ENCODE data around the gene GID4.

GID4 gene

DNA sequence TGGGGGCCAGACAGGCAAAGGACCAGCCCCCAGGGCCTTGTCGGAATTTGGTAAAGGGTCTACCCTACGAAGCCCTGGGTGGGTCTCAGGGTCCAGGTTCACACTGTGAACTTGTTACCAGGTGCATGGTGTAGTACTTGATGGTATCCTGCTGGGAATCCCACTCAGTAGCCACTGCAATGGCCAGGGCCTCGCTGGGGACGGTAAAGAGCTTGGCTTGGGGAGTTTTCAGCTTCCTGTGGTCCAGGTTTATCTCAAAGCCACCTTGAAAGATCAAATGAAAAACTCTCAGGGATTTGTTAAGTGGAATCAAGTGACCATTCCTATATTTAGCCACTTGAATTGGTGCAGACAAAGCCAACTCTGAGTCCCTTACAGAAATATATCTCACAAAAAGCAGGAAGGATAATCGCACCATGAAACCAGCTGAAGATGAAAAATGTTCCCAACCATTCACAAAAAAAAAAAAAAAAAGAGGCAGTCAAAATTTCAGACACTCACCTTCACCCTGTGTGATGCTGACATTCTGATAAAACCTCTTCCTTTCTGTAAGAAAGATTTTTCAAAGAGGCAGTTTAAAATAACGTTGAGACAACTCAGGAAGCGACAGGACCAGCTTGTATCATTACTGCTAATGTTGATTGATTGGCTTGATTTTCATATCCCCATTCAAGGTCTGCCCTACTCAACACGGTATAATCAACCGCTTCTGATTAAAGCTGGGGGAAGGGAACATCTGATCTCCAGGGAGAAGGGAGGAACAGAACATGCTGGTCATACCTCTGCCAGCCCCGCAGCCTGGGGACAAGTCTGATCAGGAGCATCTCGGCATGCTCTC is 10.9 kb upstream of the GID4 start:
- TF ChIP-seq FOXP2 (optimal IDR thresholded peaks at IDR 0.05; ENCODE audit: borderline replicate concordance, extremely low read depth, extremely low read length, insufficient read depth), result no peak
- no peak for TF ChIP-seq REST (IDR thresholded peaks at IDR 0.05; ENCODE audit: insufficient read depth in 1 of 2, low read depth in 2 of 2, low read length in 2 of 2)
- TF ChIP-seq TAF1 (IDR thresholded peaks at IDR 0.05; ENCODE audit: borderline replicate concordance, insufficient read depth, low read length), result no peak
- no peak for TF ChIP-seq SIN3A (IDR thresholded peaks at IDR 0.05; ENCODE audit: borderline replicate concordance, insufficient read depth, low read length)
- TF ChIP-seq POLR2AphosphoS5 (IDR thresholded peaks at IDR 0.05; ENCODE audit: low read depth, low read length), result no peak

DNA sequence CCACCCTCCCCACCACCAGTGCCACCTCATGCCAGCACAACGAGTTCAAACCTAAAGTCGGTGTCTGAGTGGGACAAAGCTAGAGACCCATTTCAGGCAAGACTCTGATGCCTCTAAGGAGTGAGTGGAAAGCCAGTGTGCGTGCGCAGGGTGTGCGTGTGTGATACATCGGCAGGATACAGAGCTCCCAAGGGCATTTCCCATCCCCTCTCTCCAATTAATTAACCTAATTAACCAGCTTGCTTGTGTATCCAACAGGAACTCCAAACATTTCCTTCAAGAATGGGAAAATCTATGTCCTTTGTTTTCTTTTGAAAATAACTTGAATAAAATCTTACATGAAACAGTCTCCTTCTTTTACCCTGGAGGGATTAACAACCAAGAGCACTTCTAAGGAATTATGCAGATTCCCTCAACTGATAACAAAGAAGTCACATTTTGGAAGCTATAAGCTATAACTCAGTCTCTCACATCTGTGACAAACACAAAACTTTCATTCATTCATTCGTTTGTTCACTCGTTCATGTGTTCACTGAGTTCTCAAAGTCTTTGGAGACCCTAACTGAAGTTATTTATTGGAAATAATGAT is 10.2 kb upstream of the GID4 start:
- TF ChIP-seq POLR2AphosphoS5 (IDR thresholded peaks at IDR 0.05; ENCODE audit: low read depth, low read length) (no peak), SIN3A (IDR thresholded peaks at IDR 0.05; ENCODE audit: borderline replicate concordance, insufficient read depth, low read length) (no peak), REST (IDR thresholded peaks at IDR 0.05; ENCODE audit: insufficient read depth in 1 of 2, low read depth in 2 of 2, low read length in 2 of 2) (no peak), FOXP2 (optimal IDR thresholded peaks at IDR 0.05; ENCODE audit: borderline replicate concordance, extremely low read depth, extremely low read length, insufficient read depth) (no peak), TAF1 (IDR thresholded peaks at IDR 0.05; ENCODE audit: borderline replicate concordance, insufficient read depth, low read length) (no peak)

DNA sequence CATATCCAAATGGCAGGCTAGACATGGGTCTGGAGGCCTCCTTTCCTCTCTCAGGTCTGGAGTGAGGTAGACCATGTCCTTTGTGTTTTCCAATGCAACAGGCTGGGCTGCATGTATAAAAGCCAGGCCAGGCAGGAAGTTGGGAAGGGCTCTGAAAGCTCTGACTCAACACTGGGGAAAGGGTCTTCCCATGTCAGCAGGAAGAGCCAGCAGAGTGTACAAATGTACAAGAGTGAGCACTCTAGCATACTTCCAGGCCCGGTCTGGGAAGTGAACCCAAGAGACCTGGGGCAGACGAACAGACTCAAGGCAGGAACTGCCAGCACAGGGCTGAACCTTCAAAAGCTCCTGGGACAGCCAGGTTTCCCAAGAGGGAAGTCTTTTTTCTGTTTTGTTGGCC is 7.3 kb upstream of the GID4 start:
- TF ChIP-seq SIN3A (IDR thresholded peaks at IDR 0.05; ENCODE audit: borderline replicate concordance, insufficient read depth, low read length) (no peak), FOXP2 (optimal IDR thresholded peaks at IDR 0.05; ENCODE audit: borderline replicate concordance, extremely low read depth, extremely low read length, insufficient read depth) (peak; percentile 62), TAF1 (IDR thresholded peaks at IDR 0.05; ENCODE audit: borderline replicate concordance, insufficient read depth, low read length) (no peak)

DNA sequence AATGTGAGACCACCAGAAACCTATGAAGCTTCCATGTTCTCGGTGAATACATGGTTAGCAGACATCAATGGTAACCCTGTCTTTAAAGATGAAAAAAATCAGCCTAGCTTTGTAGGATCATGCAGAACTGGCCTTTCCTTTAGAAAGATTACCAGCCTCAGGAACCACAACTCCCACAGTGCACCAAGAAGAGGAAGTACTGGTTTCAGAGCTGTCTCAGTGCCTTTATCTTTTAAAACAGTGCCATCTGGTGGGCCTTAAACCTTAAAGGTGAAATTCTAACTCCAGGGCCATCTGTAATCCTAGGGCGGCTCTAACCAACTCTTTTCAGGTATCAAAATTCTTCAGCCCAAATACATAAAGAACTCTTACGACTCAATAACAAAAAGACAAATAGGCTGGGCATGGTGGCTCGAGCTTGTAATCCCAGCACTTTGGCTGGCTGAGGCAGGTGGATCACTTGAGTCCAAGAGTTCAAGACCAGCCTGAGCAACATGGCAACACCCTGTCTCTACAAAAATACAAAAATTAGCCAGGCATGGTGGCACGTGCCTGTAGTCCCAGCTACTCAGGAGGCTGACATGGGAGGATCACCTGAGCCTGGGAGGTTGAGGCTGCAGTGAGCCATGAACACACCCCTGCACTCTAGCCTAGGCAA is 5.6 kb upstream of the GID4 start:
- TF ChIP-seq FOXP2 (optimal IDR thresholded peaks at IDR 0.05; ENCODE audit: borderline replicate concordance, extremely low read depth, extremely low read length, insufficient read depth), result no peak
- TF ChIP-seq REST (IDR thresholded peaks at IDR 0.05; ENCODE audit: insufficient read depth in 1 of 2, low read depth in 2 of 2, low read length in 2 of 2), result no peak
- no peak for TF ChIP-seq TAF1 (IDR thresholded peaks at IDR 0.05; ENCODE audit: borderline replicate concordance, insufficient read depth, low read length)
- TF ChIP-seq POLR2AphosphoS5 (IDR thresholded peaks at IDR 0.05; ENCODE audit: low read depth, low read length), result no peak
- TF ChIP-seq SIN3A (IDR thresholded peaks at IDR 0.05; ENCODE audit: borderline replicate concordance, insufficient read depth, low read length), result no peak

GRCh38 chr17:18035704-18036103 is 3.5 kb upstream of the GID4 start:
- TF ChIP-seq FOXP2 (optimal IDR thresholded peaks at IDR 0.05; ENCODE audit: borderline replicate concordance, extremely low read depth, extremely low read length, insufficient read depth), result no peak
- no peak for TF ChIP-seq POLR2AphosphoS5 (IDR thresholded peaks at IDR 0.05; ENCODE audit: low read depth, low read length)
- TF ChIP-seq SIN3A (IDR thresholded peaks at IDR 0.05; ENCODE audit: borderline replicate concordance, insufficient read depth, low read length), result no peak
